Limb (tissue), 2 donors: ENCODE measurements around the gene NUDT15.
A peak's percentile ranks its signal among the peaks of the same experiment; 100 is the strongest.

Experiments used
- DNase-seq, 2 donors: peaks; one replicate each; pipeline ENCODE4 v3.0.0-alpha.2; 2016; ENCODE audit errors: extremely low spot score in 2 of 2

The NUDT15 gene

GRCh38 chr13:48037346-48038173, at the start of gene NUDT15:
Gene NUDT15 (plus strand): TSS chr13:48037726. CDS start chr13:48037747, 21 bp downstream.
- DNase-seq: peak; percentile 96 to 97

GRCh38 chr13:47990427-47990826, 47.1 kb upstream of the NUDT15 start:
- DNase-seq: no peak

- DNase-seq: no peak
Measured at GRCh38 chr13:47990920-47991466, 46.5 kb upstream of the NUDT15 start.

- no peak for DNase-seq
Measured at GRCh38 chr13:47991859-47992258, 45.7 kb upstream of the NUDT15 start.

GRCh38 chr13:47997384-47997783, 40.1 kb upstream of the NUDT15 start:
- DNase-seq: no peak

- no peak for DNase-seq
Measured at GRCh38 chr13:47999973-48000372, 37.6 kb upstream of the NUDT15 start.

- no peak for DNase-seq
Measured at GRCh38 chr13:48000559-48001113, 36.9 kb upstream of the NUDT15 start.

- DNase-seq: peak; percentile 86 to 94
Measured at GRCh38 chr13:48001114-48001881, 36.2 kb upstream of the NUDT15 start, which contains the start of gene SUCLA2. Gene SUCLA2 (minus strand): TSS chr13:48001273. CDS start chr13:48001269, 4 bp downstream.

GRCh38 chr13:48001999-48002398, 35.5 kb upstream of the NUDT15 start:
- DNase-seq: peak in 1 of 2 donors; percentile 22

- DNase-seq: no peak
Measured at GRCh38 chr13:48004201-48004600, 33.3 kb upstream of the NUDT15 start.

GRCh38 chr13:48006396-48006795, 31.1 kb upstream of the NUDT15 start:
- DNase-seq: no peak

- no peak for DNase-seq
Measured at GRCh38 chr13:48009284-48009683, 28.2 kb upstream of the NUDT15 start.

- DNase-seq: no peak
Measured at GRCh38 chr13:48010698-48011097, 26.8 kb upstream of the NUDT15 start.

- no peak for DNase-seq
Measured at GRCh38 chr13:48012668-48013067, 24.9 kb upstream of the NUDT15 start.

GRCh38 chr13:48014359-48014758, 23.2 kb upstream of the NUDT15 start:
- no peak for DNase-seq

- DNase-seq: no peak
Measured at GRCh38 chr13:48018637-48019036, 18.9 kb upstream of the NUDT15 start.

GRCh38 chr13:48019796-48020195, 17.7 kb upstream of the NUDT15 start:
- no peak for DNase-seq

GRCh38 chr13:48028066-48028465, 9.5 kb upstream of the NUDT15 start:
- DNase-seq: no peak

GRCh38 chr13:48029859-48030258, 7.7 kb upstream of the NUDT15 start:
- no peak for DNase-seq

GRCh38 chr13:48038761-48039160, 1.2 kb downstream of the NUDT15 start:
- no peak for DNase-seq

- no peak for DNase-seq
Measured at GRCh38 chr13:48040049-48040448, 2.5 kb downstream of the NUDT15 start.

- no peak for DNase-seq
Measured at GRCh38 chr13:48040896-48041295, 3.4 kb downstream of the NUDT15 start.
